Epithelial cell of proximal tubule (primary cell): ENCODE measurements around the gene POU2AF1. TPM values are rescaled to one million over a fixed set of nuclear protein-coding genes. Genes with fewer than 3 reads are reported as not detected.

Experiments
- DNase-seq: peaks from one replicate; pipeline ENCODE4 v3.0.0-alpha.2; 2011; ENCODE audit warnings: low read depth
- H3K4me3 ChIP-seq: 2 replicates; pipeline ENCODE4 v1.5.1; 2011; ENCODE audit warnings: low read depth, mild to moderate bottlenecking, low read length
- CTCF ChIP-seq: conservative IDR thresholded peaks from 2 replicates; pipeline ENCODE4 v1.5.1; 2012; ENCODE audit warnings: low read depth, mild to moderate bottlenecking, low read length
- total RNA-seq: library from RNA; depleted of rRNA; stranded (reverse); fragments of >200 nt; gene quantifications from 2 replicates; pipeline ENCODE4 v1.2.3, GENCODE V29; 2015

The POU2AF1 gene
- total RNA-seq, 1 donor from 2014 or later: not detected

- DNase-seq: no peak
- H3K4me3 ChIP-seq: no peak overlapping the region
- TF ChIP-seq CTCF: no peak
Observed at GRCh38 chr11:111416231-111416960, 37.3 kb upstream of the POU2AF1 start.

DNA sequence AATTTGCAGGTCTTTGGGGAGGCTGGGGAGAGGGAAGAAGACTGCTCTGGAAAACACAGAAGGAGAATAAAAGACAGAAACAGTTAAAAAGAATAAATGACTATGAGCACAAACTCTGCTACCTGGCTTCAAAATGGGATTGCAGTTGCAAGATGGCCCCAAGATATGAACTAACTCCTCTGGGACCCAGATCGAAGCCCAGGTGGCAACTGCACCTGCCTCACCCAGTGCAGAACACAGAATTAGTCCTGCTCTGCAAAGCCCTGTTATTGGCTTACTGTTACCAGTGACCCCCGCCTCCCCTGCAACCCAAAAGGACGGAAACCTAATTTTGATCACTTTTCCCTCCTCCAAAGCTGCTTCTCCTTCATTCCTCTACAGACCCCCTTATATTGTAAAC is 35.9 kb upstream of the POU2AF1 start:
- TF ChIP-seq CTCF: no peak
- H3K4me3 ChIP-seq: no peak overlapping the region

DNA sequence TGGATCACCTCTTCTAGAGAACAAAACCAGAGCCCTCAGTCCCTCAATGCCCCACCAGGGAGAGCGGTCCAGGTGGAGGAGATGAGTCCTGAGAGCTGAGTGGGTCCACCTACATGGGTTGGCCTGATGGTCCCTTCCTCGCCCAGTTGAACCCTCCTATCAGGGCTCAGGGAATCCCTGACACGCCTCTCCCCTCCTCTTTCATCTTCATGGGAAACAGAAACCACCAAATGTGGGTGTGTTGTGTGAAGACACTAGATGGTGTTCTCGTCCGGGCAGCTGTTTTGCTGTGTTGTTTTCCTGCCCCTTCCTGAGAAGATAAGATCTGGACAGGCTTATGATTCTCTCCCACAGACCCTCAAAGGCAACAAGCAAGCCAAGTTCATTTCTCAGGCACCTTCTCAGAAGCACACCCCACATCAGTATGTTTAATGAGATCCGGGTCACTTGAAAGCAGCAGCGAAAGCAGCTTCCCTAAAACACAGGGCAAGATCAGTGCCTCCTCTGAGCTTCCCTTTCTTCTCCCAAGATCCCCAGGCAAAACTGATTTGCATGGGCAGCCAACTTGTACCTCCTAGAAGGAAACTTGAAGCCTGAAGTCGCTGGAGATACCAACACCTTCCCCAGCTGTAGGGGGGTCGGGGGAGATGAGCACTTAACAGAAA is 35.3 kb upstream of the POU2AF1 start:
- no peak for DNase-seq
- no peak for TF ChIP-seq CTCF
- H3K4me3 ChIP-seq: no peak overlapping the region

More for the DNA sequence above, 35.9 kb upstream of the POU2AF1 start:
- DNase-seq: no peak

DNA sequence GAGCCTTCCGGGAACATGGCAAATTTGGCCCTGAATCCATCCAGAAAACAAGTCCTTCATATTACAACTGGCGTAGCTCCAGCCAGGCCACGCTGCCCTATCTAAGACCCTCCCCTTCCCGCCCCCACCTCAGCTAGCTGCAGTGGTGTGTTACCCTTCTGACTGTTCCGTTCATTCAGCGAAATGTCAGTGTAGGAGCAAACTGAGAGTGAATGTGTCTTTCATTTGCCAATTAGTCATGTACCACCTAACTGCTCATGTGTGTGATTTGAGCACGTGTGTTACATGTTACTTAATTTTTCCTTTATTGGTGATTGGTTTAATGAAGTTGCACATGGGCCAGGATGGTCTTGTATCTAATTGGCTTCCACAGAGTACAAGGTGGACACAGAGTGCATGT is 34.8 kb upstream of the POU2AF1 start:
- DNase-seq: no peak
- H3K4me3 ChIP-seq: no peak overlapping the region
- no peak for TF ChIP-seq CTCF

GRCh38 chr11:111412293-111412692 is 33.2 kb upstream of the POU2AF1 start:
- DNase-seq: no peak
- no peak for TF ChIP-seq CTCF
- H3K4me3 ChIP-seq: no peak overlapping the region

- no peak for DNase-seq
- no peak for TF ChIP-seq CTCF
- no peak overlapping the region for H3K4me3 ChIP-seq
Observed at GRCh38 chr11:111411456-111411855, 32.4 kb upstream of the POU2AF1 start.

DNA sequence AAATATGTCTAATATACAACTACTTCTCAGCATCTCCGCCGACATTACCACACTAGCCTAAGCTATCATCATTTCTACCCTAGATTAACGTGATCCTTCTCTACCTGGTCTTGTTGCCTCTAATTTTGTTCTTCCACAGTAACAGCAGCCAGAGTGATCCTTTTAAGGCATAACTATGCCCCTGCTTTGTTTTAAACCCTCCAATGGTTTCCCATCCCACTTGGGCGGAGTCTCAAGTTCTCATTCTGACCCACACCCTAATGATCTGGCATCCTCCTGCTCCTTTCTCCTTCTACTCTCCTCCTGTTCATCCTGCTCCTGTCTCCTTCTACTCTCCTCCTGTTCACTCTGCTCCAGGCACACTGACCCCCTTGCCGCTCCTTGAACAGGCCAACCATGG is 31.9 kb upstream of the POU2AF1 start:
- no peak for TF ChIP-seq CTCF

More for the DNA sequence above, 31.9 kb upstream of the POU2AF1 start:
- no peak for DNase-seq
- H3K4me3 ChIP-seq: no peak overlapping the region
